HTR-8/SVneo (cell line): ENCODE results near the gene IAPP.
A peak's percentile ranks its signal among the peaks of the same experiment; 100 is the strongest.
"Not testable (repeated sequence)": the region's sequence is repeated elsewhere in the genome, so short reads cannot be mapped to it uniquely, and the experiment has no call there.

Experiments
- DNase-seq: peaks from one replicate; pipeline ENCODE4 v3.0.0; 2011; ENCODE audit warnings: low spot score, mixed read lengths; ENCODE audit not compliant: insufficient read length
- FAIRE-seq: peaks from 2 replicates; lab custom pipeline; 2011; peaks lifted over from hg19 to GRCh38; lab: Jason Lieb, UNC

IAPP gene

DNA sequence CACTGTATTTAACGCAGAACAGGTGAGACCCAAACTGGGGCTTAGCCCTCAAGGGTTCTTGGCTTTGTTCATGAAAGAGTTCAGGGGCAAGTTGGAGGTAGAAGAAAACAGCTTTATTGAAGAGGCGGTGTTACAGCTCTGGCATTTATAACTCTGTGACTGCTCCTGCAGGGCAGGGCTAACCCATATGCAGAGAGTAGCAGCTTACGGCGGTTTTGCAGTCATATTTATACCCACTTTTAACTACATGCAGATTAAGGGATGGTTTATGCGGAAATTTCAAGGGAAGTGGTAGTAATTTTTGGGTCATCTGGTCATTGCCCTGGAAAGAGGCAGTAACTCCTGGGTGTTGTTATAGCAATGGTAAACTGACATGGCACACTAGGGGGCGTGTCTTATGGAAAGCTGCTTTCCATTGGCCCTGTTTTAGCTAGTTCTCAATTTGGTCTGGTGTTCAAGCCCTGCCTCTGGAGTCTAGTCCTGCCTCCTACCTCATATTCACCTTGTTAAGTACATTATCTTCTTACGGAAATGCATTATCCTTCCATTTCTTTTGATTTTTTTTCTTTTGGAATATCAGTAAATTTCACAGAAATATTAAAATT lies 1.8 kb upstream of the IAPP start:
- DNase-seq, result no peak
- no peak for FAIRE-seq

GRCh38 chr12:21379218-21379617 lies 6.5 kb downstream of the IAPP start:
- DNase-seq (no peak), FAIRE-seq (no peak)

- not testable (repeated sequence) for FAIRE-seq, DNase-seq
Measured at GRCh38 chr12:21381320-21381719, 8.6 kb downstream of the IAPP start.

- DNase-seq (no peak), FAIRE-seq (no peak)
Measured at GRCh38 chr12:21384261-21384660, 11.6 kb downstream of the IAPP start.

GRCh38 chr12:21387174-21387573 lies 14.5 kb downstream of the IAPP start:
- FAIRE-seq, result no peak

DNA sequence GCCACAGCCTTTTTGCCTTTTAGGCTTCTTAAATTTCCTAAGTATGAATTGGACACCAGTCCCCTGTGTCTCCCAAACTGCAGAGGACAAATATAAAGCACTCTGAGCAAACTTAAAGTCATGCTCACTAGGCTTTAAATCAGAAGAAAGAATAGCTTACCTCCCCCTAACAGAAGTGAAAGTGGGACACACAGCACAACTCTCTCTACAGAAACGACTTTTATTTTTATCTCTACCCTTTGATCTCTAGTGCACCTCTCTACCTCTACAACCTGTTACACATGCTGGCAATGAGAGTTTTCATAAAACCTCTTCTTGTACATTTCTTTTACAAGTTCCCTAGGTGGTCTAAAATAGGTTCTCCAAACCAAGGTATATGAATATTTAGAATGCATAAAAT lies 19.7 kb downstream of the IAPP start:
- FAIRE-seq (no peak), DNase-seq (no peak)

More at GRCh38 chr12:21387174-21387573, 14.5 kb downstream of the IAPP start:
- DNase-seq, result no peak

- not testable (repeated sequence) for FAIRE-seq, DNase-seq
Measured at GRCh38 chr12:21394828-21395626, 22.3 kb downstream of the IAPP start.

GRCh38 chr12:21413369-21414277 lies 40.9 kb downstream of the IAPP start:
- FAIRE-seq (no peak), DNase-seq (no peak)

DNA sequence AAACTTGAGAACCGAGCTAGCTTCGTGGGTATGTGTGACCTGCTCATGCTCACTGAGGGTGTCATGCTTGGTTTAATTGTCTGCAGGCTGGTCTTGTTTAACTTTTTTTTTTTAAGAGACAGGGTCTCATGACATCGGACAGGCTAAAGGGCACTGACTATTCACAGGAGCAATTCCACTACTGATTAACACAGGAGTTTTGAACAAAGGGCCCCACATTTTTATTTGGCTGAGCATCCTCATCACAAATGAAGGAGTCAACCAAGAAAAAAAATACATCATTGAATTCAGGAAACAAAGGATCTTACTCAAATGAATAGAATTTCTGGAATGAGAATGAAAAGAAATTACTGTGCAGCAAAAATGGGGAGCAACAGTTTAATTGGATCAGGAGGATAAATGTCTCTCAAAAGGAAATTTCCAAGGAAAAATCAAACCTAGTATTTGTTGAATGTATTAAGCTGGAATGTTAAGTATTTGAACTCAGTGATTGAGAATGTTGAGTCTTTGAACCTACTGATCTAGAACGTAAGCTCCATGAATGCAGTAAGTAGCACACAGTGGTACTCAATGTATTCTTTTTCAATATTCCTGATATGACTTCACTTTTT lies 43.9 kb downstream of the IAPP start:
- peak; percentile 4 for DNase-seq
- no peak for FAIRE-seq

DNA sequence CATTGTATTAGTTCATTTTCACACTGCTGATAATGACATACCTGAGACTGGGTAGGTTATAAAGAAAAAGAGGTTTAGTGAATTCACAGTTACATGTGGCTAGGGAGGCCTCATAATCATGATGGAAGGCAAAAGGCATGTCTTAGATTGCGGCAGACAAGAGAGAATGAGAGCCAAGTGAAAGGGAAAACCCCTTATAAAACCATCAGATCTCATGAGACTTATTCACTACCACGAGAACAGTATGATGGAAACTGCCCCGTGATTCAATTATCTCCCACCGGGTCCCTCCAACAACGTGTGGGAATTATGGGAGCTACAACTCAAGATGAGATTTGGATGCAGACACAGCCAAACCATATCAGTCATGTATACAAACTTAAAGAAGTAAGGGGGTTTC lies 45.7 kb downstream of the IAPP start:
- not testable (repeated sequence) for FAIRE-seq, DNase-seq

- not testable (repeated sequence) for DNase-seq, FAIRE-seq
Measured at GRCh38 chr12:21419009-21419699, 46.5 kb downstream of the IAPP start.

DNA sequence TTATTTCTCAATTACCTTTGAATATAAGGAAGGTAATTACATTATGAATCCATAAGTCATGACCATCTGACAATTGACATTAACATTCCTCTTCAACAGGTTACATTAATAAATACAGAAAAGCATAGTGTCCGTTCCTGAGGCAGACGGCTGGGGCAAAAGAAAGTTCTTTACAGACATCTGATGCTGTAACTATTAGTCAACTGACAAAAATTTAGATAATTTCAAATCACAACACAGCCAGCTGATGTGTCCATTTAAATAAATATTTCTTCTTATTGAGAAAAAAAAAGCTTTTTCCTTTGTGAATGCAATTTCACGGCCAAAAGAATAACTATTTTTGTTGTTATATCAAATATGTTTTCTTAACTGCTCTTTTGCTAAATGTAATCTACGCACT lies 55.5 kb downstream of the IAPP start:
- no peak for FAIRE-seq
- no peak for DNase-seq
